GM19351 (cell line): ENCODE measurements around the gene GAK.
"Not testable (repeated sequence)": the region's sequence is repeated elsewhere in the genome, so short reads cannot be mapped to it uniquely, and the experiment has no call there.

Experiments used
- ATAC-seq: cut with Tn5 transposase; IDR thresholded peaks from one replicate; pipeline ENCODE4 v1.9.1; 2021; ENCODE audit warnings: mild to moderate bottlenecking, moderate library complexity; ENCODE audit not compliant: unreplicated experiment

GAK gene

GRCh38 chr4:931960-932712, at the start of gene GAK, which contains the start of gene TMEM175:
TSS of gene GAK (minus strand) at chr4:932316. CDS start at chr4:932187, 129 bp downstream.
TSS of gene TMEM175 (plus strand) at chr4:932460. CDS start at chr4:947740, 15,280 bp downstream.
- peak; percentile 84 for ATAC-seq

DNA sequence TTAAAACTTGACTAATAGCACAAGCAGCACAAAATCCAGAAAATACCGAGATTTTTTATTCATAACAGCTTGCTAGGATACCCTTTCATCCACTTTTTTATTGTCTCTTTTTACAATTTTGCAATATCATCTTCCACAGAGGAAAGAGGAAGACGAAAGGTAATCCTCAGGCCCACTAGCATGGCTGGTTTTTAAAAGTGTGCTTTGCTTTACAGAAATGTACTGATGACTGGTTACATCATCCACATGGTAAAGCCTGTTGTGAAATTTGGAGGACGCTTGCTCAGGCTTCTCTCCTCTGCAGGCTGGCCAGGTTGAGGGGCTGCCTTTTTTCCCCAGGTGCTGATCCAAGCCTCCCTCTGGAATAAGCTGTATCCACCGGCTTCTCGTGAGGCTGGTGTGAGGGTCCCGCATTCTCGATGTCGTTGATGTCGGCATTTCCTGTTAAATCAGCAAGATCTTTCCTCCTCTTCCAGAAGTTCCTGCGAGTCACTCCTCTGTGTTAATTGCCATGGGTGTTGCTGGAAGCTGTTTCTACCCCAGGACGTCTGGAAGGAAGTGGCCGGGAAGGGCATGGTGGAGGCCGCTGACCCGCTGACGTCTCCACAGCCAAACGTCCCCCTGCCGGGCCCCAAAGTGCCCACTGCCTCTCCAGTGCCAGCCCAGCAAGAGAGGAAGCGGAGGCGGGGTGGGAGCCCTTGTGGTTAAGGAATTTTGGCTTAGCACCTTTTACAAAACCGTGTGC, 47.0 kb upstream of the GAK start:
- ATAC-seq = no peak

DNA sequence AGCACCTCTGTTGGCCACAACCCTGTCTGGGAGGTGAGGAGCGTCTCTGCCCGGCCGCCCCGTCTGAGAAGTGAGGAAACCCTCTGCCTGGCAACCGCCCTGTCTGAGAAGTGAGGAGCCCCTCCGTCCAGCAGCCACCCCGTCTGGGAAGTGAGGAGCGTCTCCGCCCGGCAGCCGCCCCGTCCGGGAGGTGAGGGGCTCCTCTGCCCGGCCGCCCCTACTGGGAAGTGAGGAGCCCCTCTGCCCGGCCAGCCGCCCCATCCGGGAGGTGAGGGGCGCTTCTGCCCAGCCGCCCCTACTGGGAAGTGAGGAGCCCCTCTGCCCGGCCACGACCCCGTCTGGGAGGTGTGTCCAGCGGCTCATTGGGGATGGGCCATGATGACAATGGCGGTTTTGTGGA, 43.9 kb upstream of the GAK start:
- not testable (repeated sequence) for ATAC-seq

DNA sequence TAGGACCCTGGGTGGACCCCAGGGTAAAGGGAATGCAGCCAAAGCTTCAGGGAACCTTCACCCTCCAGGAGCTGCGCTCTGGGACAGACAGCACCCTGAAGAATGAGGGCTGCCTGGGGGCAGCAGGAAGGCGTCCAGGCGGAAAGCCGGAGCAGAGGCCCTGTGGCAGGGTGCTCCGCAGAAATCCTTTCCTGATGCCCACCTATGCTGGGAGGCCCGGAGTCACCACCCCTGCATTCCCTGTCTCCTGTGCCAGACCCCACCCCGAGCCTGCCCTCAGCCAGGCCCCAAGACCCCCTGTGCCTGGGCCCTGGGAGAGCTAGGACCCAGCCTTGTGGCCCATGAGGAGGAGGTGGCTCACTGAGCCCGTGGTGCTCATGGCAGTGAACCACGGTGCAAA, 42.6 kb upstream of the GAK start:
- ATAC-seq = no peak

DNA sequence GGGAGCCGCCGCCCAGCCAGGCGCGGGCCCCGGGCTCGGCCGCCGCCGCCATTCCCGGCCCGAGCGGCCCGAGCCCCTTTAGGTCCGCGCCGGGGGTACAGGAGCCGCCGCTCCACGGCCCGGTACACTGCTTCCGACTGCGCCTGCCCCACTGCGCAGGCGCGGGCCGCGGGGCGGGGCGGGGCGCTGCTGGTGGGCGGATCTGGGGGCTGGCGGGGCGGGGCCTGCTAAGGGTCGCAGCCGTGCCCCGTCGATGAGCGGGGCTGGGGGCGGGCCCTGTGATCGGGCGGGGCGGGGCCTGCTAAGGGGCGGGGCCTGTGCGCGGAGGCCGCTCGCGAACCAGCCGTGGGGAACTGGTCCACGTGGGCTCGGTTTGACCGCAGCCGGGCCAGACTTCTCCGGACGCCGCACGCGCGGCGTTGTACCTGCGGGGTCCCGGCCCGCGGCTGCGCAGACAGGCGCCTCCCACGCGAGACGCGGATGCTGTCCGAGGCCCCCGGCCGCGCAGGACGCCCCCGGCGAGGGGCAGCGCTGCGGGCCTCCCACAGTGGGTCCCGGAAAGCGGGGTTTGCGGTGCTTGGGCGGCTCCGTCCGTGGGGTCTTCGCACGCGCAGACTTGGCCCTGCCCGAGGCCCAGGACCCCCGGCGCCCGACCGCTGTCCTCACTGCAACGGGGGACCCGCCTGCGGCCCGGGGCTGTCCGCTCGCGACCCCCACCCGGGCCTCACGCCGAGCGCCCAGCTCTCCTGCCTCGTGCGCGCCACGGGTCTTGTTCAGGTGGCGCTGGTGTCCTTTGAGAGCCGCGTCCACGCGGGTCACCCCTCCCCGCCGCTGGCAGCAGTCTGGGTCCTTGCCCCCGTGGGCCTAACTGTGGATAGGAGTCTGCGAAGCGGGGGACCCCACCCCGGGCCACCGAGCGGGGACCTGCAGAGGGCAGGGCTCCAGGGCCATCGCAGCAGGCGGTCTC, 41.6 kb upstream of the GAK start, which contains the start of gene DGKQ:
DGKQ (minus strand) TSS at position 139 of the 967 bp plus-strand sequence; CDS start at position 52, 87 bp downstream.
- ATAC-seq = peak; percentile 70

DNA sequence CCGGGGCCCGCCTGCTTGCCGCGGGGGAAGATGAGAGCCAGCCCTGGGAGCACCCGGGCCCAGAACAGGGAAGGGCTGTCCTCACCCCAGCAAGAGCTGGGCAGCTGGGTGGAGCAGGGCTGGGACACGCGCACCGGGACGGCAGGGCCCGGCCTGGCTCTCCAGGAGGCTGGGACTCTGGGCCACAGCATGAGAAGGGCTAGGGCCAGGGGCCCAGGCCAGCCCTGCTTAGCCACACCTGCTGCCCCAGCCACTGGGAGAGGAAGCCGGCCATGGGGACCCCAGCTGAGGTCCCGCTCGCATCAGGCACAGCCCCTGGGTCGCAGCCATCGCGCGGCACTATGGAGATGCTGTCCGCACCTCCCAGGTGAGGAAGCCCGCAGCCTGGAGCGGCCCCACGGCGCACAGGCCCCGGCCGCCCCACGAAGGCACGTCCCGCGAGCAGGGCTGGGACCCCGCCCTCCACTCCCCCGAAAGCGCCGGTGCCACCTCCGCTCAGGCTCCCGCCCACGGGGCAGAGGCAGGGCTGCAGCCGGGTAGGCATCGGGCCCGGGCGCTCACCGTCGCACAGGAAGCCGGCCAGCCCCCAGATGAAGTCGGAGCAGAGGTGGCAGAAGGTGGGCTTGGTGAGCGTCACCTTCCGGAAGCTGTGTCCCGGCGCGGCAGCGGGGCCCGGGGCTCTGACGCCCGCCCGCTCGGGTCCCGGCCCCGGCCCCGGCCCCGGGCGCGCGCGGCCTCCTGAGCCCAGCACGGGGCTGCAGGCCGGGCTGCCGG, 40.7 kb upstream of the GAK start:
- peak; percentile 46 for ATAC-seq

GRCh38 chr4:971666-972500, 39.8 kb upstream of the GAK start:
- no peak for ATAC-seq

DNA sequence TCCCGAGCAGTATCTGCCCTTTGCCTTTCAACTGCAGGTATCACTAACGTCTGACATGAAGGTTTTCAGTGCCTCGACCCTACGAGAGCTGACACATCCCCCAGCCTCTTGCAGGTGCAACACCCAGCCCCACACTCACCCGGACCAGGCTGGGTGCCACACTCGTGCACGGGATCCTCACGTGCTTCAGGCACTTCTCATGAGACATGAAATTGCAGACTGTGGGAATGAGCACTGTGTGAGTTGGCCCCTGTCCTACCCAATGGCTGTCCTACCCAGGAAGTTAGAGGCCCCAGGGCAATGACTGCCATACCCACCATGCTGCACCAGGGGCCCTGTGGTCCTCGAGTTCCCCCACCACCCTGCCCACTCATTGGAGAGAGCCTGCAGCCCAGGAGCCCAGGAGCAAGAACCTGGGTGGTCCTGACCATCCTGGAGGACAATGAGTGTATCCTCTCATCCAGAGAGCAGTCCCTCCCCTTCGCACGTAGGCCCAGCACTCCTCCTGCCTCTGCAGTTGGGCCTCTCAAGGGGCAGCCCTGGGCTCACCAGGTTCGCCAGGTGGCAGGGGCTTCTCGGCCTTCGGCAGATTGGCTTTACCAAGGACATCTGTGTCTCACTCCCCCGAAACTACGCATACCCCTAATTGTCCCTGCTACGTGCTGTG, 38.9 kb upstream of the GAK start:
- ATAC-seq = no peak

GRCh38 chr4:970046-970745, 38.1 kb upstream of the GAK start:
- no peak for ATAC-seq

- no peak for ATAC-seq
Measured at GRCh38 chr4:968621-969394, 36.7 kb upstream of the GAK start.

DNA sequence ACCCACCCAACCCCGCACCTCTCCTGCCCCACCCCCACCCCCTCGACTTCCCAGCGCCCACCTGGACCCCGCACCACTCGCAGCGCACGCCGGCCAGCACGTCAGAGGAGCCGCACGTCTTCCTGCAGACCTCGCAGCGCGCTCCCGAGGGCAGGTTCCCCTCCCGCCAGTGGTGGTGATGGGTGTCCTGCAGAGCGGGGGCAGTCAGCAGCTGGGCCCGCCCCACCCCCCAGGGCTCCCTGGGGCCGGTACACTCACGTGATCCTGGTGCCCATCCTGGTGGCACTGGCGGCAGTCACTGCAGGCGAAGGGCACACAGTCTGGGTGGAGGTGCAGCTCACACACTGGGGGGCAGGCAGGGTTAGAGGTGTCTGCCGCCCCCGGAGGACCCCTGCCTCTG, 36.1 kb upstream of the GAK start:
- ATAC-seq = no peak

DNA sequence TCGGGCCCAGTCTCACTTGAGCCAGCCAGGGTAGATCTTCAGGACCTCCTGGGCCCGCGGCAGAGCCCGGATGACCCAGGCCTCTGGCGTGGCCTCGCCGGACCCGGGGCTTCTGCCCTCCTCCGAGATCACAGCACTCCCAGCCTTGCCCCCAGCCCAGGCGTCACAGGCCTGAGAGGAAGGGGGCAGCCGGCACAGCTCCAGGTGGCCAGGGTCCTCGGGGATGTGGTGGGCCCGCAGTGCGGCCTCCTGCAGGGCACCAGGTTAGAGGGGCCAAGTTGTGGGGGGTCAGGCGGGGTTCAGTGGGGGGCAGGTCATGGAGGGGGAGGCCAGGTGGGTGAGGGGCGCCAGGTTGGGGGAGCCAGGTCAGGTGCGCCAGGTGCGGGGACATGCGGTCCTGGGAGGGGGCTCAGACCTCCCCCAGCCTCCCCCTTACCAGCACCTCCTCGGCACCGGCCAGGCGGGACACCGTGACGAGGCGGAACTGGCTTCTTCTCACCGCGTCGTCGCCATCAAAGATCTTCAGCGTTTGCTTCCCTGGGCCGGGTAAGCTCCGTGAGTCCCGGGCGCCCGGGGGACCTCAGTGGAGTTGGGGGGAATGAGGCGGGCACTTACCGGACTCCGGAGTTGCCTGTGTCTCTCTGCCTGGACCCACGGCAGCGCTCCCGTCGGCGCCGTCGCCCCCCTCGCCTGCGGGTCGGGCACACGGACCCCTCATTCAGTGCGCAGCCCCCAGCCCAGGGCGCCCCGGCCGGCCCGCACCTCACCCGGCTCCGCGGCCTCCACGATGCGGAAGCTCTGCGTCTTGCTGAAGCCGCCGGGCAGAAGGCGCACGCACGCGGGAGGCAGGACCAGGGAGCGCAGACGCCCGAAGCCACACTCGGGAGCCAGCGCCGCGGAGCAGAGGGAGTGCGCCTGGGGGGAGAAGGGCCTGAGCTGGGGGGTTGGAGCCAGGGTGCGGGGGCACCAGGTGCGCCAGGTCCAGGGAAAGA, 35.3 kb upstream of the GAK start:
- no peak for ATAC-seq

GRCh38 chr4:966266-967112, 34.4 kb upstream of the GAK start:
- no peak for ATAC-seq

- ATAC-seq = no peak
Measured at GRCh38 chr4:965766-966134, 33.6 kb upstream of the GAK start.

DNA sequence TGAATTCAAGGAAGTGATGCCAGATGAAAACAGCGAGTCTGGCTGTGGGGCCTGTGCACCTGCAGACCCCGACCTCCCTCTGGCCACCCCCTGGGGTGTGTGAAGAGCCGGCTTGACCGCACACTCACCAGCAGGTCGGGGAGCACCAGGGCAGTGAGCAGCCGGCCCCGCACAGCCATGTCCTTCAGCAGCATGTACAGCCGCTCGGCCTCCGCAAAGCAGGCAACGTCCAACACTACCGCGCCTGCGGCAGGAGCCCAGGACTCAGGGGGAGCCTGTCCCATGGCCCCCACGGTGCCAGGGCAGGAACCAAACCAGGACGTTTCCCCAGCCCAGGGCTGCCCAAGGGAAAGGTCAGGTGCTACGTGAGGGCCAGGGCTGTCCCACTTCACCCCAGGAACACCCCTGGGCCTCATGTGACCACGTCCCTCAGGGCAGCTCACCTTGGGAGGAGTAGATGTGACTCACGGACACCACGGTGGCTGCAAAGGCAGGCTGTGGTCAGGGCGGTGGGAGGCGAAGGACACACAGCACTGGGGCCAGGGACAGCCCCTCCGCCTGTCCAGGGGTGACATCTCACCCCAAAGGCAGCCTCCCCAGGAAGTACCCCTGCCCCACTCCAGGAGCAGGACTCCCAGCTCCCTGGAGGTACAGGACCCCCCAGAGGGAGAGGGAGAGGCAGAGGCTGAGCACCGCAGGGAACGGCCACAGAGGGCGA, 33.1 kb upstream of the GAK start:
- ATAC-seq = no peak
